Upper lobe of left lung (tissue), 4 donors: ENCODE results near the gene SLC22A12.

Source experiments
- EP300 ChIP-seq, 4 donors: sonication (generic); formaldehyde crosslinking; IDR thresholded peaks; one replicate each; pipeline ENCODE4 v1.5.1; 2017; ENCODE audit warnings: antibody characterized with exemption in 4 of 4, control low read depth in 2 of 4
- POLR2A ChIP-seq, 4 donors: fragments of 450-650 bp; IDR thresholded peaks; one replicate each; pipeline ENCODE4 v1.5.1; 2016 to 2017; ENCODE audit warnings: antibody characterized with exemption in 4 of 4, mild to moderate bottlenecking in 2 of 4
- POLR2AphosphoS5 ChIP-seq, 2 donors: sonication (generic); formaldehyde crosslinking; IDR thresholded peaks; one replicate each; pipeline ENCODE4 v1.5.1; 2017; ENCODE audit warnings: antibody characterized with exemption in 2 of 2
- TF ChIP-seq, protein P1 (sequence below), 6 experiments: fragments of 450-650 bp in 4 of 6; fragments of 200-600 bp in 2 of 6; sonication (generic) in 2 of 6; IDR thresholded peaks; one replicate each; pipeline ENCODE4 v1.5.1; 2016 to 2019; ENCODE audit warnings: antibody characterized with exemption in 6 of 6

DNA sequence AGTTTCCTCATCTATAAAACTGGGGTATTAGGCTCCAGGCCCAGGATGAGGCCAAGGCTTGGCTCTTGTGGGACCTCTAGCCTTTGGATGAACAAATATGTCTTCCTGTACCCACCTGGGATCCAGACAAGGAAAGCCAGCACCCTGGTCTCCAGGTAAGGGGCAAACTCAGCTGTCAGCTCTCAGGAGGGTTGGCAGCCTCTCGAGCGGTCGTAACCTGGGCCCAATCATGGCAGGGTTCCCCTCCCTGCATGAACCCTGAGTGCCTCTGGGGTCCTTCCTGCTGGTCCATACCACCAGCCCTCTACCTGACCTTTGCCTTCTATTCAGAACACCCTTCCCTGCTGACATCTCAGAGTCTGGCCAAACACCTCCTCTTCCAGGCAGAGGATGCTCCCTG, 19.6 kb downstream of the SLC22A12 start:
- TF ChIP-seq, protein P1, sequence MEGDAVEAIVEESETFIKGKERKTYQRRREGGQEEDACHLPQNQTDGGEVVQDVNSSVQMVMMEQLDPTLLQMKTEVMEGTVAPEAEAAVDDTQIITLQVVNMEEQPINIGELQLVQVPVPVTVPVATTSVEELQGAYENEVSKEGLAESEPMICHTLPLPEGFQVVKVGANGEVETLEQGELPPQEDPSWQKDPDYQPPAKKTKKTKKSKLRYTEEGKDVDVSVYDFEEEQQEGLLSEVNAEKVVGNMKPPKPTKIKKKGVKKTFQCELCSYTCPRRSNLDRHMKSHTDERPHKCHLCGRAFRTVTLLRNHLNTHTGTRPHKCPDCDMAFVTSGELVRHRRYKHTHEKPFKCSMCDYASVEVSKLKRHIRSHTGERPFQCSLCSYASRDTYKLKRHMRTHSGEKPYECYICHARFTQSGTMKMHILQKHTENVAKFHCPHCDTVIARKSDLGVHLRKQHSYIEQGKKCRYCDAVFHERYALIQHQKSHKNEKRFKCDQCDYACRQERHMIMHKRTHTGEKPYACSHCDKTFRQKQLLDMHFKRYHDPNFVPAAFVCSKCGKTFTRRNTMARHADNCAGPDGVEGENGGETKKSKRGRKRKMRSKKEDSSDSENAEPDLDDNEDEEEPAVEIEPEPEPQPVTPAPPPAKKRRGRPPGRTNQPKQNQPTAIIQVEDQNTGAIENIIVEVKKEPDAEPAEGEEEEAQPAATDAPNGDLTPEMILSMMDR (IDR thresholded peaks at IDR 0.05): no peak
- TF ChIP-seq POLR2AphosphoS5 (IDR thresholded peaks at IDR 0.05) (no peak), POLR2A (IDR thresholded peaks at IDR 0.05) (no peak), EP300 (IDR thresholded peaks at IDR 0.05) (no peak)
